Fibroblast of mammary gland (primary cell): ENCODE data around the gene ADCY2.

Source experiments
- DNase-seq: peaks from one replicate; pipeline ENCODE4 v3.0.0-alpha.2; 2010; ENCODE audit warnings: low read depth
- H3K4me3 ChIP-seq: 2 replicates; pipeline ENCODE4 v1.5.1; 2011; ENCODE audit warnings: low read depth, mild to moderate bottlenecking, low read length, moderate library complexity; ENCODE audit not compliant: control insufficient read depth
- TF ChIP-seq, protein P1 (sequence below): conservative IDR thresholded peaks from 2 replicates; pipeline ENCODE4 v1.5.1; 2011; ENCODE audit warnings: low read depth, low read length, inconsistent platforms; ENCODE audit not compliant: control insufficient read depth, insufficient read depth

The ADCY2 gene

DNA sequence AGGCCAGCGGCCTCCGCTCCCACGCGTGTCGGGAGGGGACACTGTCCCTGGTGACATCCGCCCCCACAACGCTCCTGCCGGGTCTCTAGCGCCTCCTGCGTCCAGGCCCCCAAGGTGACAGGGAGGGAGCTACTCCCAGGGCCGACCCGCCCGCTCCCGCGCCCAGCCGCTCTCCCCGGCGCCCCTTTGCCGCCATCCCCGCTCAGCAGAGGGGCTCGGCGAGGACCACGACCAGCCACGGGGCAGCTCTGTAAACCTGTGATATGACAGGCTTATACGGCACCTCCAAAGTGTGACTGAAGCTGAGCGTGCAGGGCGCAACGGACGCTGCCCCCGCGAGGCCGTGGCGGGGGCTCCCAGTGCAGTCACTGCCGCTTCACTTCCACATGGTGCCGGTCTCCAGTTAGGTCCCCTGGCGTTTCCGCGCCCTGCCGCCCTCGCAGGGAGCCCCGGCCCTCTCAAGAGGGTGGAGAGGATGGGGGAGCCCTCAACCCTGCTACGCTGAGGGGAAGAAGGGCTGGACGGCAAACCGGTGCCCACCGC, 978 bp upstream of the ADCY2 start:
- TF ChIP-seq, protein P1, sequence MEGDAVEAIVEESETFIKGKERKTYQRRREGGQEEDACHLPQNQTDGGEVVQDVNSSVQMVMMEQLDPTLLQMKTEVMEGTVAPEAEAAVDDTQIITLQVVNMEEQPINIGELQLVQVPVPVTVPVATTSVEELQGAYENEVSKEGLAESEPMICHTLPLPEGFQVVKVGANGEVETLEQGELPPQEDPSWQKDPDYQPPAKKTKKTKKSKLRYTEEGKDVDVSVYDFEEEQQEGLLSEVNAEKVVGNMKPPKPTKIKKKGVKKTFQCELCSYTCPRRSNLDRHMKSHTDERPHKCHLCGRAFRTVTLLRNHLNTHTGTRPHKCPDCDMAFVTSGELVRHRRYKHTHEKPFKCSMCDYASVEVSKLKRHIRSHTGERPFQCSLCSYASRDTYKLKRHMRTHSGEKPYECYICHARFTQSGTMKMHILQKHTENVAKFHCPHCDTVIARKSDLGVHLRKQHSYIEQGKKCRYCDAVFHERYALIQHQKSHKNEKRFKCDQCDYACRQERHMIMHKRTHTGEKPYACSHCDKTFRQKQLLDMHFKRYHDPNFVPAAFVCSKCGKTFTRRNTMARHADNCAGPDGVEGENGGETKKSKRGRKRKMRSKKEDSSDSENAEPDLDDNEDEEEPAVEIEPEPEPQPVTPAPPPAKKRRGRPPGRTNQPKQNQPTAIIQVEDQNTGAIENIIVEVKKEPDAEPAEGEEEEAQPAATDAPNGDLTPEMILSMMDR, result no peak
- no peak overlapping the region for H3K4me3 ChIP-seq

DNA sequence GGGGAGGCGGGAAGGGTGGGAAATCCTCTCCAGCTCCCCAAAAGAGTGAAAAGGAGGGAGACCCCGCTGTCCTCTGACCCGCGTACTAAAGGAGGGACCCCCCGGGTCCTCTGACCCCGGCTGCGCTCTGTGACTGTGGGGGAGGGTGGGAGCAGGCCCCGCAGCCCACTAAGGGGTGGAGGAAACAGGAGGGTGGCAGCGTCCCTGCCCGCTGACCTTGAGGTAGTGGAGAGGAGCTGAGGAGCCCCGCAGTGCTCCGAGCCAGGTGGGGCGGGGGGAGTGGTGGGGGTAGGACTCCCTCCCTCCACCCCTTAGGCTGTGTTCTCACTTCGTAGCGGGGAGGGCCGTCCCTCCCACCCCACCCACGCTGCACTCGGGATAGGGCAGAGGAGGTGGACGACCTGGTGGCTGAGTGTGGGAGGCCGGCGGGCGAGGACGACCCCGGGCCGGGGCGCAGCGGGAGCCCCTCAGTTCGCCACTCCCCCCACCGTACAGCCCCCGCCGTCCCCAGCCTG, 449 bp upstream of the ADCY2 start:
- DNase-seq, result no peak
- no peak overlapping the region for H3K4me3 ChIP-seq
- TF ChIP-seq, protein P1, result no peak

More for the DNA sequence above, 978 bp upstream of the ADCY2 start:
- DNase-seq, result no peak

DNA sequence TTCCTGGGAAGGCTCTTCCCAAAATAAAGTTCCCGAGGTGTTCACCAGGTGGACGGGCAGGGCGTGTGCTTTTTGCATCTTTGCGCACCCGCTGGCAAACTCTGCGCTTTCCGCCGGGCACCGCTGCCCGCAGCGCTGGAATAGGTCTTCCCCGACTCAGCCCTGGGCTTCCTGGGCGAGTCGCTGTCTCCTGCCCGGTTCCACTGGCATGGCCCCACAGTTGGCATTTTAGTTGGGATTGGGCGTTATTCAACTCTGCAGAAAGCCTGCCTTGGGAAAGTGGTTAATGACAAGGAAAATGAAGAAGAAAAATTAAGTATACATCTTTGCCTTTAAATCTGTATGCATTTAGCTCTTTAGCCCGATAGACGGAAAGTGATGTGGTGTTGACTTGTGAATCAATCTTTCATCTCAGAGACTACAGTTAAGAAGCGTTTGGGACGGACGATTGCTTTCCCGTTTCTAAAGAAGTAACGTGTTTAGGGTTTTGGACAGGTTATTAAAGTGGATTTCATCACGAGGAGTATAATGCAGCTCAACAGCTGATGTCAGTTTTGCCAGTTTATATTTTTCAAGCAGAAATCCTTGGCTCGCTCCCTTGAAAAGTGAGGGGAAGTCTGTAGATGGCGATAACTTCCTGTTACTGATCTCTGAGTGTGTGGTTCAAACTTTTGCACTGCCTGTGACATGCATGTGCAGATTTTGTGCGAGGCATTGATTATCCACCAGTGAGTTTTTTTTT, 946 bp downstream of the ADCY2 start:
- TF ChIP-seq, protein P1, result no peak
- no peak overlapping the region for H3K4me3 ChIP-seq
- peak; percentile 14 for DNase-seq

DNA sequence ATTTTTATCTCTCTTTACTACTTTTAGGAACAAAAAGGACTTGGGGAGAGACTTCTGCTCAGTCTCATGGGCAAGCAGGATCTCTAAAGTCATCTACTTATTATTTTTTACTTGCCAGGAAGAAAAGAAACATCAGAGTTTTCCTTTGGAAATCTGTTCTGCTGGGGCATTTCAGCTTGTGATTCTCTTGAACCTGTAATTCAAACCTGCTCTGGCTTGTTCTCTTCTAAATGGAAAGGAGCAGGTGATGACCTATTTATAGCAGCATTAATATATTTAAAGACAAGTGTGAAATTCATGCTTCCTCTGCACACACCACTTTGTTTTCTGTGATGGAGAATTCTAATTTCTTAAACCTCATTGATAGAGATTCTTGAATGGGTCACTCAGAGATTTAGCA, 2.0 kb downstream of the ADCY2 start:
- TF ChIP-seq, protein P1, result no peak
- H3K4me3 ChIP-seq, result no peak overlapping the region
- no peak for DNase-seq

DNA sequence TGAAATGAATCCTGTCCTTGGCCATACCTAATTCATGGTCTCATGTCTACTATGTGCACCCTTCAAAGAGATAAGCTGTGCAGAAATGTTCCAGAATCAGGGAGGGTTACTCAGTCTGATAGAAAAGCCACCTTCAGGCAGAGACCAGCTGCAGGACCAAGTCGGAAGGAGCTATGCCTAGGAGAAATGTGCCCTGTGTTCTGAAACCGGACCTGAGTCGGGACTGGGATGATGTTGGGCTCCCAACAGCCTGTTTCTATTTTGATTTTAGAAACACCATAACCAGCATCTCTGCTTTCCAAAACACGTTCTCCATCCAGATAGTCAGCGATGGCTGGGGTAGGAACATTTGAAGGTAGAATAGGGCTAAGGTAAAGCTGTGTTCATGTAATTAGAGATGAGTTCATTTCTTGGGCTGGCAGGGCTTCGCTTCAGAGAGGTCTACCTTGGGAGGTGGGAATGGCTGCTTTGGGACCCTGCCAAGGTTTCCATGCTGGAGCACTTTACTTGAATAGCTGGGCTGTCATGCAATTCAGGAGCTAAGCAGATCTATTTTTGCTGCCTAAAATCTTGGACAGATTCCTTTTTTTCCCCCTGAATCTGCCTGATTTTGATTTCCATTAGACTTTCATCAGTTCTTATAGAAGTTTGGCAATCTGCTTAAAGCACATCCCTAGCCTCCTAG, 2.8 kb downstream of the ADCY2 start:
- no peak overlapping the region for H3K4me3 ChIP-seq
- TF ChIP-seq, protein P1, result no peak
- DNase-seq, result no peak

DNA sequence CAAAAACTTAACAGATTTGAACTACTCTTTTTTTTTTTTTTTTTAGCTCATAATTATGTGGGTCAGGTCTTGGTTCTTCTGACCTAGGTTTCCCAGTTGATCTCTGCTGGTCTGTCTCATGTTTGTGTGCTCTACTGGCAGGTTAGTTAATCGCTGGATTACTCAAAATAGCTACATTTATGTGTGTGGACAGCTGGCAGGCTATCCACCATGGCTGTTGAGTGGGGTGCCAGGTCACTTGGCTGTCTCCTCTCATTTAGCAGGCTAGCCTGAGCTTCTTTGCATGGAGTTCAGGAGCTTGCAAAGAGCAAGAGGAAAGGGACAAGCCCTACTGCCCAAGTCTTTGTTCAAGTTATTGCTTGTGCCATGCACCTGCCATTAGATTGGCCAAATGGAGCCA, 9.3 kb downstream of the ADCY2 start:
- H3K4me3 ChIP-seq, result no peak overlapping the region
- DNase-seq, result no peak
- TF ChIP-seq, protein P1, result no peak
